Neural cell (in vitro differentiated cells): ENCODE results near the gene DDX24.

Source experiments
- CTCF ChIP-seq: fragments of 450-650 bp; IDR thresholded peaks from 2 replicates; pipeline ENCODE4 v1.5.1; 2014; ENCODE audit warnings: antibody characterized with exemption, mild to moderate bottlenecking, moderate library complexity; ENCODE audit not compliant: poor library complexity, severe bottlenecking
- EP300 ChIP-seq: fragments of 450-650 bp; conservative IDR thresholded peaks from 2 replicates; pipeline ENCODE4 v1.6.1; 2014; ENCODE audit warnings: antibody characterized with exemption, mild to moderate bottlenecking, moderate library complexity; ENCODE audit not compliant: poor library complexity, severe bottlenecking
- POLR2AphosphoS5 ChIP-seq: IDR thresholded peaks from 2 replicates; pipeline ENCODE4 v1.6.1; 2012
- RAD21 ChIP-seq: fragments of 450-650 bp; conservative IDR thresholded peaks from 2 replicates; pipeline ENCODE4 v1.6.1; 2014; ENCODE audit warnings: antibody characterized with exemption, mild to moderate bottlenecking, moderate library complexity
- REST ChIP-seq: IDR thresholded peaks from 2 replicates; pipeline ENCODE4 v1.6.1; 2012; ENCODE audit warnings: borderline replicate concordance
- SMC3 ChIP-seq: fragments of 450-650 bp; conservative IDR thresholded peaks from 2 replicates; pipeline ENCODE4 v1.6.1; 2014; ENCODE audit warnings: antibody characterized with exemption, mild to moderate bottlenecking, moderate library complexity; ENCODE audit not compliant: poor library complexity
- TAF1 ChIP-seq: IDR thresholded peaks from 2 replicates; pipeline ENCODE4 v1.6.1; 2012; ENCODE audit warnings: low read depth

- TF ChIP-seq SMC3: no peak
- TF ChIP-seq CTCF: no peak
- TF ChIP-seq RAD21: no peak
- TF ChIP-seq EP300: no peak
- TF ChIP-seq TAF1: no peak
- no peak for TF ChIP-seq POLR2AphosphoS5
- TF ChIP-seq REST: no peak
Observed at GRCh38 chr14:94024549-94024948, 56.5 kb downstream of the DDX24 start.
